ENCODE data around the gene PPP6R3.

Gene PPP6R3

DNA sequence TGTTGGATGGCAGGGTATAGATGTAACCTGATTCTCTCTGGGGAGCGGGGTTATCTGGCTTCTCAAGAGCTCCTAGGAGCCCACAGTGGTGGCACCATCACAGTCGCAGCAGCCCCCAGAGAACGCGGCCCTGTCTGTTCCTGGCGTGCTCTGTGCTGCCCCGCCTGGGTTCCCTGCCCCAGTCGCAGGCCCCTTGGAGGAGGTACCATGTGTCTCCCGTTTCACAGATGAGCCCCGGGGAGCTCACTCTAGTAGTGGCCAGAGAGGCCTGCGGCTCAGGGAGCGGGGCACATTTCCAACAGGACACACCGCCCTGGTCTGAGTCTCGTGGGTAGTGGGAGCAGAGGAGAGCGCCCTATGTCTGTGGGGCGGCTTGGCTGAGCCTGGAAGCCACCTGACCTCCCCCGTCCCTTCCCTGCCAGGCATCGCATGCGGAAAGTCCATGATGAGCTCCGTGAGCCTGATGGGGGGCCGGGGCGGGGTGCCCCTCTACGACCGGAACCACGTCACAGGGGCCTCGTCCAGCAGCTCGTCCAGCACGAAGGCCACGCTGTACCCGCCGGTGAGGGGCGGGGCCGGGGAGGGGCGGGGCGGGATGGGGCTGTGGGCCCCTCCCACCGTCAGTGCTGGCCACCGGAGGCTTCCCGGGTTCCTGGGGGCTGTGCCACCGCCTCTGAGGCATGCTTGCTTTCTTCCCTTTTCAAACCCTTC is 21.0 kb upstream of the PPP6R3 start:
- DNase-seq (ENCODE audit: low spot score), result no peak
- TF ChIP-seq, protein P1, sequence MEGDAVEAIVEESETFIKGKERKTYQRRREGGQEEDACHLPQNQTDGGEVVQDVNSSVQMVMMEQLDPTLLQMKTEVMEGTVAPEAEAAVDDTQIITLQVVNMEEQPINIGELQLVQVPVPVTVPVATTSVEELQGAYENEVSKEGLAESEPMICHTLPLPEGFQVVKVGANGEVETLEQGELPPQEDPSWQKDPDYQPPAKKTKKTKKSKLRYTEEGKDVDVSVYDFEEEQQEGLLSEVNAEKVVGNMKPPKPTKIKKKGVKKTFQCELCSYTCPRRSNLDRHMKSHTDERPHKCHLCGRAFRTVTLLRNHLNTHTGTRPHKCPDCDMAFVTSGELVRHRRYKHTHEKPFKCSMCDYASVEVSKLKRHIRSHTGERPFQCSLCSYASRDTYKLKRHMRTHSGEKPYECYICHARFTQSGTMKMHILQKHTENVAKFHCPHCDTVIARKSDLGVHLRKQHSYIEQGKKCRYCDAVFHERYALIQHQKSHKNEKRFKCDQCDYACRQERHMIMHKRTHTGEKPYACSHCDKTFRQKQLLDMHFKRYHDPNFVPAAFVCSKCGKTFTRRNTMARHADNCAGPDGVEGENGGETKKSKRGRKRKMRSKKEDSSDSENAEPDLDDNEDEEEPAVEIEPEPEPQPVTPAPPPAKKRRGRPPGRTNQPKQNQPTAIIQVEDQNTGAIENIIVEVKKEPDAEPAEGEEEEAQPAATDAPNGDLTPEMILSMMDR (IDR thresholded peaks at IDR 0.05; ENCODE audit: borderline replicate concordance, control extremely low read depth, extremely low read depth, insufficient read depth, missing control alignments), result no peak
- in situ Hi-C loops (cut with MboI; ENCODE audit: low sequenced_read_pairs, unreplicated experiment), result no loop called here

DNA sequence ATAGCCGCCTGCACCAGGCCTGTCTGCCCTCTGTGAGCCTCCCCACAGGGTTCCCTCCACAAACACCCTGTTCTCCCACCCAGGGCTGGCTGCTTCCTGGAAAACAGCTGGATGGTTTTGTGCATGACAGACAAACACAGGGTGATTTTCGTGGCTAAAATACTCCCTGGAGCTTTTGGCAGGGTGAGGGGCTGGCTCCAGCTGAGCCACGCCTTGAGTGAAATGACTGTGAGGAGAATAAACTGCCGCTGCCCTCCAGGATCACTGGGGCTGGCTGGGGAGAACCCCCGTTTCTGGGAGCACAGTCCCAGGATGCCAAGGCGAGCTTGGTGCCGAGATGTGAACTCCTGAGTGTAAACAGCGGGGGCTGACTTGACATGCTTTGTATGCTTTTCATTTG is 20.3 kb upstream of the PPP6R3 start:
- DNase-seq (ENCODE audit: low spot score), result no peak
- in situ Hi-C loops (cut with MboI; ENCODE audit: low sequenced_read_pairs, unreplicated experiment), result no loop called here
- TF ChIP-seq, protein P1 (IDR thresholded peaks at IDR 0.05; ENCODE audit: borderline replicate concordance, control extremely low read depth, extremely low read depth, insufficient read depth, missing control alignments), result no peak

DNA sequence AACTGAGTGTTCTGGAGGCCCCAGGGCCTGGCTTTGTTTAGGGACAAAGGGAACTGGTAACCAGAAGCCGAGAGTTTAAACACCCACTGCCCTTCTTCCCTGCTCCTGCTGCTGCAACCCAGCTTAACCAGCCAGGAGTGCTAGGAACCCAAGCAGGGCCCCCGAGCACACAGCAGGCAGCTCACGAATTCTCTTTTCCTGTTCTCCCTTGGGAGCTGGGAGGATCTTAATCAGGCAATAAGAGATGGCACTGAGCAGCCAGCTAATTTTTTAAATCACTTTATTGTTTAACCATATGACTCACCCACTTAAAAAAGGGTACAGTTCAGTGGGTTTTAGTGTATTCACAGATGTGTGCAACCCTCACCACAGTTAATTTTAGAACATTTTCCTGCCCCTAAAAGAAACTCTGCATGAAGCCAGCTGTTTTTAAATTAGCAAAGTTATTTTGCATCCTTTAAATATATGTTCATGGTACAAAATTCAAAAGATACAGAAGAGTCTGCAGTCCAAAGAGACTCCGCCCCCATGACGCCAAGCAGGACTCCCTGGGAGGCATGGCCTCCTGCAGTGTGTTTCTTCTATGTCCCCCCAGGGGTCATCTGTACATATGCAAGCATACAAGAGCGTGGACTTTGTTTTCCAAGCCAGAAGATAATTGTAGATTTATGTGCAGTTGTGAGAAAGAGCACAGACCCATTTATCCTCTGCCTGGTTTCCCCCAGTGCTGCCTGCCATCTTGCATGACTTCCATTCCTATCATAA is 18.9 kb upstream of the PPP6R3 start:
- in situ Hi-C loops (cut with MboI; ENCODE audit: low sequenced_read_pairs, unreplicated experiment), result no loop called here
- TF ChIP-seq, protein P1 (IDR thresholded peaks at IDR 0.05; ENCODE audit: borderline replicate concordance, control extremely low read depth, extremely low read depth, insufficient read depth, missing control alignments), result no peak
- no peak for DNase-seq (ENCODE audit: low spot score)

DNA sequence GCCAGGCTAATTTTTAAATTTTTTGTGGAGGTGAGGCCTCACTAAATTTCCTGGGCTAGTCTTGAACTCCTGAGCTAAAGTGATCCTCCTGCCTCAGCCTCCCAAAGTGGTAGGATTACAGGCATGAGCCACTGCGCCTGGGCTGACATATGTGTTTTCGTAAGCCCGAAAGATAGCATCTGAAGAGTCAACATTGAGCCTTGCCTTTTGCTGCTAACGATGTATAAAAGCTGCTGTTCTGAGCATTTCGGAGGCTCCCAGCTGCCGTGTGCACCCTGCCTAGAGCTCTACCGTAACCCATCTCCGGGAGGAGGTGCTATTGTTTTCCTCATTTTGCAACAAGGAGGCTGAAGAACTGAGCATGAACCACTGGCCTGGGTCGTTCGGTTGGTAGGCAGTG is 18.1 kb upstream of the PPP6R3 start:
- in situ Hi-C loops (cut with MboI; ENCODE audit: low sequenced_read_pairs, unreplicated experiment), result no loop called here
- TF ChIP-seq, protein P1 (IDR thresholded peaks at IDR 0.05; ENCODE audit: borderline replicate concordance, control extremely low read depth, extremely low read depth, insufficient read depth, missing control alignments), result no peak
- no peak for DNase-seq (ENCODE audit: low spot score)

DNA sequence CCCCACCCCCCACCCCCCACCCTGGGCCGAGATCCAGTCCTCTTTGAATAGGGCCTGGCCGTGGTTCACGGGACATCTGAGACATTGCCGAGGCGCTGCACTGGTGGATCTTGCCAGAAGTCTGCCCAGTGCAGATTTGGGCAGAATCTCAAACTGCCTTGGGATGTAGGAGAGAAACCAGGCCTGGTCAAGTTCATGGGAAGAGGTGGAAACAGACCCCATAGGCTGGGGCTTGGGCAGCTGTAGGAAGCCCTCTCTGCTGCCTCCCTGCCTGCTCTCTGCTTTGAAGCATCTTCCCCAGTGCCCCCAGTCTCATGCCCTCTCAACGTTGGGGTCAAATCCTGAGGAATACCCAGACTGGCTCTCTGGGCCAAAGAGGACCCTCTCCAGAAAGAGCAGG is 16.0 kb upstream of the PPP6R3 start:
- in situ Hi-C loops (cut with MboI; ENCODE audit: low sequenced_read_pairs, unreplicated experiment), result no loop called here
- TF ChIP-seq, protein P1 (IDR thresholded peaks at IDR 0.05; ENCODE audit: borderline replicate concordance, control extremely low read depth, extremely low read depth, insufficient read depth, missing control alignments), result no peak
- DNase-seq (ENCODE audit: low spot score), result no peak

DNA sequence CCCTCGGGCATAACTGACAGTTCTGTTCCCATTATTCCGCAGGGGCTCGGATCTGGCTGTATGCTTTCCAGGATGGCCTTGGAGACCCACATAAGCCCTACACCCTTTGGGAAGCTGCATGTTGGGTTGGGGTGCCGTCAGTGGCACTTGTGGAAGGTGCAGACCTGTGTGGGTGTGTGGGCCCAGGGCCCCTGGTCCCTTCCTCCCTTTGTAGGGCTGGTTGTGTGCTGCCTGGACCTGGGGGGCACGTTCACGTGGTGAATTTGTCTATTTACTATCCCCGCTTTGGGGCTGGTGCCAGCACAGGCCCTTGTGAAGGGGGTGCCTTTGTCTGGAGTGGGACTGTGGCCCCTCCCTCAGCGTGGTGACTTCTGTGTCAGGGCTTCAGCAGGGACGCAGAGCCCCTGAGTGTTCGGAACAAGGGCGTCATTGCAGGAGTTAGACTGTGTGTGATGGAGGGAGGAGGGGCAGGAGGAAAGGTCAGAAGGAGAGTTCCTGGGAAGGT is 15.0 kb upstream of the PPP6R3 start:
- TF ChIP-seq, protein P1 (IDR thresholded peaks at IDR 0.05; ENCODE audit: borderline replicate concordance, control extremely low read depth, extremely low read depth, insufficient read depth, missing control alignments), result no peak
- DNase-seq (ENCODE audit: low spot score), result no peak
- in situ Hi-C loops (cut with MboI; ENCODE audit: low sequenced_read_pairs, unreplicated experiment), result no loop called here
